Pancreas (tissue), 10 donors: ENCODE results near the gene PDE7B. TPM values are rescaled to one million over a fixed set of nuclear protein-coding genes. Genes with fewer than 3 reads are reported as not detected.

ENCODE experiments used
- ATAC-seq, 4 donors: fragments of 200-7000 bp; cut with Tn5 transposase; one replicate each; pipeline versions ENCODE4 v1.8.0 to v1.9.1; 2020; ENCODE audit warnings: mild to moderate bottlenecking in 4 of 4, moderate library complexity in 4 of 4
- DNase-seq, 6 donors: peaks; one replicate each; pipeline ENCODE4 v3.0.0-alpha.2; 2020
- FAIRE-seq: peaks from 2 replicates; lab custom pipeline; 2012; peaks lifted over from hg19 to GRCh38; lab: Jason Lieb, UNC
- H3K27ac ChIP-seq, 4 donors: fragments of 200-600 bp; sonication (generic); 1 replicate in 3 of 4; 2 replicates in 1 of 4; pipeline versions ENCODE4 v1.5.0 to v1.8.0; 2020
- H3K27me3 ChIP-seq, 4 donors: fragments of 200-600 bp; one replicate each; pipeline ENCODE4 v1.8.0; 2021
- H3K36me3 ChIP-seq, 3 donors: fragments of 200-600 bp; sonication (generic) in 1 of 3; one replicate each; pipeline versions ENCODE4 v1.5.0 to v1.8.0; 2020 to 2021
- H3K4me1 ChIP-seq, 3 donors: fragments of 200-600 bp; one replicate each; pipeline ENCODE4 v1.8.0; 2021
- H3K4me3 ChIP-seq, 4 donors: fragments of 200-600 bp; sonication (generic) in 2 of 4; one replicate each; pipeline versions ENCODE4 v1.5.0 to v1.8.0; 2020 to 2021
- H3K9me3 ChIP-seq, 4 donors: fragments of 200-600 bp; one replicate each; pipeline ENCODE4 v1.8.0; 2021
- CTCF ChIP-seq, 4 donors: fragments of 200-600 bp; sonication (generic) in 3 of 4; IDR thresholded peaks; one replicate each; pipeline versions ENCODE4 v1.5.0 to v1.8.0; 2021; ENCODE audit warnings: antibody characterized with exemption in 4 of 4
- WGBS, 2 donors: extraction: QIAGEN DNeasy Blood & Tissue Kit; methylation state at CpG; one replicate each; pipeline ENCODE4 v1.1.7; 2013; 5-methylcytosine and 5-hydroxymethylcytosine counted together
- intact Hi-C, 3 donors: fragments of 100-400 bp; cut with DNase I; formaldehyde crosslinking; loops; one replicate each; pipeline versions ENCODE4 v1.11.1 to v1.14.2; 2022
- polyA plus RNA-seq, 2 donors: library from polyadenylated mRNA; stranded (reverse); fragments of 200-250 nt; gene quantifications; one replicate each; pipeline ENCODE4 v1.2.3, GENCODE V29; 2013
- total RNA-seq, 6 donors: library from RNA; stranded (reverse); fragmentation: NEBNext Ultra II Directional in 4 of 6; extraction: Animal tissue kit (Norgen Biotek cat#: 25700) in 4 of 6; gene quantifications; one replicate each; pipeline versions ENCODE4 v1.2.1 to v1.2.4, GENCODE V29; 2021 to 2023
- donor health status: healthy with polysubstance abuse.
- donor health status: DM: no; HTN: no; CAD: no; lungs with moderate emphysema.
- donor health status: DM: no; HTN: no; CAD: no.
- donor health status: control.
- donor health status: control.
- donor health status: Bipolar disorder and iron deficiency.
- donor health status: DM: yes; HTN: yes; CAD: no.
- donor health status: DM: no; HTN: no; CAD: no.
- donor health status: DM: no; HTN: no; CAD: no.
- donor health status: DM: yes; HTN: yes; CAD: no.

The PDE7B gene
- total and polyA plus RNA-seq, 8 donors = 0.38 to 1.7 (median 0.76) TPM

DNA sequence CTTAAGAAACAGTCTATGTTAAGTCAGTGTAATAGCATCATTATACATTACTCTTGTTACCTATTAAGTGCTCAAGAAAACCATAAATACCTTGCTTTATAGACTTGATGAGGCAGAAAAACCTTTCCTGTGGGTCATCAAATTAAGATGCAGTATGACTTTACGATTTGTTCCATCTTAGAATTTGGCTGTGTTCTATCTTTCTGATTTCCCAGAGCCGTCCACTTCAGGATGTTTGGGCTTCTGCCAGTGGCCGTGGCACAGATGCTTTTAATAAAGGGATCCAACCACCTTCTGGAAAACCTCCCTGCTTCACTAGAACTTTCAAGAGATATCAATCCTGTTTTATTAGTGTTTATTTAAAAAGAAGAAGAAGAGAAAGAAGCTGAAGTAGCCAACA, 71.2 kb downstream of the PDE7B start:
- 46 to 59% methylated on average over 3 of the region's 3 CpGs for WGBS, 2 donors
- no peak overlapping the region for H3K4me3 ChIP-seq
- no peak for TF ChIP-seq CTCF (IDR thresholded peaks at IDR 0.05)
- ATAC-seq (no peak), DNase-seq (no peak), FAIRE-seq (peak; percentile 89)
- no peaks in the 10 kb centered on the region for H3K36me3 ChIP-seq
- peaks cover 0 to 4% (median 0%) of the 10 kb centered on the region in 3 donors for H3K4me1 ChIP-seq
- no peaks in the 10 kb centered on the region for H3K9me3 ChIP-seq
- H3K27ac ChIP-seq = no peak overlapping the region
- intact Hi-C loops = no loop called here
- H3K27me3 ChIP-seq = peaks cover 0 to 3% (median 0%) of the 10 kb centered on the region in 4 donors

- Histone ChIP-seq H3K4me1 (no peaks in the 10 kb centered on the region), H3K27me3 (no peaks in the 10 kb centered on the region), H3K9me3 (no peaks in the 10 kb centered on the region), H3K4me3 (no peak overlapping the region), H3K27ac (no peak overlapping the region), H3K36me3 (no peaks in the 10 kb centered on the region)
- intact Hi-C loops = no loop called here
- 53 to 57% methylated on average over 4 of the region's 4 CpGs for WGBS, 2 donors
- DNase-seq (no peak), FAIRE-seq (no peak), ATAC-seq (no peak)
- no peak for TF ChIP-seq CTCF (IDR thresholded peaks at IDR 0.05)
These were observed 81.2 kb downstream of the PDE7B start for GRCh38 chr6:135932651-135933050.

DNA sequence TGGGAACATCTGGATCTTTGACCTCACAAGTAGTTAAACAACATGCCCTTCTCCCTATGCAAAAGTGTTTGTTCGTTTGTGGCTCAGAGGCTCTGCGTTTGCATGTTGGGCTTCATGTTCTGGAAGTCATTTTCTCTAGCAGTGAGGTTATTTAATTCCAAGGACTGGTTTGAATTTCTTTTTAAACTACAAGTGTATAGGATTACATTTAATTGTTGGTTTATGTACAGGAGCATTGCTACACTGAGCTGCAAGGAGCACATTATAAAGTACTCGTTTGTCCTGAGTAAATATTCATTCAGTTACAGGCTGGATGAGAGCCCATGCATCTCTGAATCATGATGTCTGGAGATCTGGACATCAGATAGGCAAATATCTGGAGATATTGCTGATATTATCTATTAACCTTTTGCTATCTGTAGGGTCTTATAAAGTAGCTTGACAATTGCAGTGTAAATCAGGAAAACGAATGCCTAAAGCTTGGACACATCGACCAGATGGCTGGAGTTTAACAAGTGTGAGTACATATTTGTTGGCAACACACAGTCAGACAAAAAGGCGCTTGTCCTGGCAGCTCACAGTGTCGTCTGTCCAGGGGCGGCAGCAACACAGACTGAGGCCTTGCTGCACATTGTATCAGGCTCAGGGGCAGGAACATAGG, 84.6 kb downstream of the PDE7B start:
- DNase-seq = no peak
- peak in 1 of 4 donors; percentile 36 for ATAC-seq
- no peak for FAIRE-seq

GRCh38 chr6:135936606-135937005, 85.1 kb downstream of the PDE7B start:
- DNase-seq = no peak
- H3K4me3 ChIP-seq = no peak overlapping the region
- FAIRE-seq = no peak
- no peak overlapping the region for H3K27ac ChIP-seq
- intact Hi-C loops = no loop called here
- no peaks in the 10 kb centered on the region for H3K36me3 ChIP-seq
- no peaks in the 10 kb centered on the region for H3K9me3 ChIP-seq
- no peak for TF ChIP-seq CTCF (IDR thresholded peaks at IDR 0.05)
- WGBS, 2 donors = 90 to 96% methylated on average over 1 of the region's 1 CpG
- H3K27me3 ChIP-seq = no peaks in the 10 kb centered on the region
- peak in 2 of 4 donors; percentile 32 to 60 for ATAC-seq
- no peaks in the 10 kb centered on the region for H3K4me1 ChIP-seq

More for the DNA sequence above, 84.6 kb downstream of the PDE7B start:
- WGBS, 2 donors = 68% methylated on average over 8 of the region's 8 CpGs
- intact Hi-C loops = no loop called here
- Histone ChIP-seq H3K4me1 (no peaks in the 10 kb centered on the region), H3K27ac (no peak overlapping the region), H3K27me3 (no peaks in the 10 kb centered on the region), H3K9me3 (no peaks in the 10 kb centered on the region), H3K4me3 (no peak overlapping the region), H3K36me3 (no peaks in the 10 kb centered on the region)
- TF ChIP-seq CTCF (IDR thresholded peaks at IDR 0.05) = no peak

DNA sequence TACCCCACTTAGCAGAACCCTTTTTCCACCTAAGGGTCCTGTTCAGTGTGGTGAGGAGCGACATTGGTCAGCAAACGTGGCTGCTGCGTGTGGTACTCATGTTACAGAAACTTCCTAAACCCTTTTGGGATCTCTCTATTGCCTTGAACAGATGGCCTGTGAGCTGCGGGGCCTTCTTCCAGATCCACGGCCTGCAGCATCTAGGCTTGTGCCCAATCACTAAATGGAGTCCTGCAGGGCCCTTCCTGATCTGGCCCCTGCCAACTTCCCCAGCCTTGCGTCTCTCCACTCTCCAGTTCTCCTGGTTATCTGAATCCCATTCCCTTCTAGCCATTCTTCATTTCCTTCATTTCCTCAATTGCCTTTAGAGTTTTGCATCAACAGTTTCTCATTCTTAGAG, 85.6 kb downstream of the PDE7B start:
- Histone ChIP-seq H3K4me1 (no peaks in the 10 kb centered on the region), H3K27me3 (no peaks in the 10 kb centered on the region), H3K36me3 (no peaks in the 10 kb centered on the region), H3K4me3 (no peak overlapping the region), H3K27ac (no peak overlapping the region), H3K9me3 (no peaks in the 10 kb centered on the region)
- FAIRE-seq = no peak
- intact Hi-C loops = no loop called here
- WGBS, 2 donors = 89 to 91% methylated on average over 6 of the region's 6 CpGs
- DNase-seq = no peak
- no peak for TF ChIP-seq CTCF (IDR thresholded peaks at IDR 0.05)
- ATAC-seq = no peak
